Upper lobe of right lung (tissue), 1 donor: ENCODE data around the gene FASTKD2. TPM values are rescaled to one million over a fixed set of nuclear protein-coding genes. Genes with fewer than 3 reads are reported as not detected.

Experiments used
- ATAC-seq: fragments of 200-7000 bp; cut with Tn5 transposase; one replicate; pipeline ENCODE4 v1.9.1; 2020; ENCODE audit warnings: mild to moderate bottlenecking, moderate library complexity
- DNase-seq: peaks from one replicate; pipeline ENCODE4 v3.0.0-alpha.2; 2020
- H3K27ac ChIP-seq: fragments of 200-600 bp; one replicate; pipeline ENCODE4 v1.8.0; 2022
- H3K27me3 ChIP-seq: fragments of 200-600 bp; one replicate; pipeline ENCODE4 v1.8.0; 2022; ENCODE audit warnings: mild to moderate bottlenecking
- H3K36me3 ChIP-seq: fragments of 200-600 bp; one replicate; pipeline ENCODE4 v1.8.0; 2022
- H3K4me1 ChIP-seq: fragments of 200-600 bp; one replicate; pipeline ENCODE4 v1.8.0; 2022
- H3K4me3 ChIP-seq: fragments of 200-600 bp; one replicate; pipeline ENCODE4 v1.8.0; 2022; ENCODE audit warnings: mild to moderate bottlenecking
- H3K9me3 ChIP-seq: fragments of 200-600 bp; one replicate; pipeline ENCODE4 v1.8.0; 2022
- CTCF ChIP-seq: fragments of 200-600 bp; IDR thresholded peaks from one replicate; pipeline ENCODE4 v1.8.0; 2022; ENCODE audit warnings: antibody characterized with exemption
- intact Hi-C: fragments of 100-400 bp; cut with DNase I; formaldehyde crosslinking; loops from one replicate; pipeline ENCODE4 v1.11.0; 2022
- total RNA-seq: library from RNA; stranded (reverse); fragmentation: NEBNext Ultra II Directional; extraction: Animal tissue kit (Norgen Biotek cat#: 25700); gene quantifications from one replicate; pipeline ENCODE4 v1.2.1, GENCODE V29; 2021
- donor health status: DM: no; HTN: yes; CAD: no; lungs with severe emphysema.

The FASTKD2 gene
- total RNA-seq, 1 donor from 2014 or later = 19.7 TPM

- no peaks in the 10 kb centered on the region for H3K27me3 ChIP-seq
- H3K36me3 ChIP-seq = no peaks in the 10 kb centered on the region
- H3K27ac ChIP-seq = no peak overlapping the region
- intact Hi-C loops = no loop called here
- H3K4me1 ChIP-seq = no peaks in the 10 kb centered on the region
- no peaks in the 10 kb centered on the region for H3K9me3 ChIP-seq
- peak; percentile 82 for ATAC-seq
- no peak for DNase-seq
- TF ChIP-seq CTCF = no peak
- no peak overlapping the region for H3K4me3 ChIP-seq
These were observed 66.1 kb downstream of the FASTKD2 start for GRCh38 chr2:206831442-206831995.

- DNase-seq (no peak), ATAC-seq (no peak)
- no peaks in the 10 kb centered on the region for H3K4me1 ChIP-seq
- H3K4me3 ChIP-seq = no peak overlapping the region
- no peaks in the 10 kb centered on the region for H3K9me3 ChIP-seq
- H3K27me3 ChIP-seq = no peaks in the 10 kb centered on the region
- TF ChIP-seq CTCF = no peak
- intact Hi-C loops = no loop called here
- H3K36me3 ChIP-seq = no peaks in the 10 kb centered on the region
- no peak overlapping the region for H3K27ac ChIP-seq
These were observed 67.5 kb downstream of the FASTKD2 start for GRCh38 chr2:206832873-206833272.

- no peak for TF ChIP-seq CTCF
- no peak for ATAC-seq
- no peaks in the 10 kb centered on the region for H3K36me3 ChIP-seq
- no peaks in the 10 kb centered on the region for H3K27me3 ChIP-seq
- intact Hi-C loops = no loop called here
- no peaks in the 10 kb centered on the region for H3K9me3 ChIP-seq
- no peaks in the 10 kb centered on the region for H3K4me1 ChIP-seq
- H3K4me3 ChIP-seq = no peak overlapping the region
- H3K27ac ChIP-seq = no peak overlapping the region
- no peak for DNase-seq
These were observed 67.9 kb downstream of the FASTKD2 start for GRCh38 chr2:206833291-206833690.

GRCh38 chr2:206836722-206837121, 71.3 kb downstream of the FASTKD2 start:
- no peaks in the 10 kb centered on the region for H3K36me3 ChIP-seq
- no peak overlapping the region for H3K4me3 ChIP-seq
- no peak for TF ChIP-seq CTCF
- no peaks in the 10 kb centered on the region for H3K27me3 ChIP-seq
- no peak for ATAC-seq
- H3K27ac ChIP-seq = no peak overlapping the region
- H3K4me1 ChIP-seq = no peaks in the 10 kb centered on the region
- no peaks in the 10 kb centered on the region for H3K9me3 ChIP-seq
- intact Hi-C loops = no loop called here
- no peak for DNase-seq

- Histone ChIP-seq H3K9me3 (no peaks in the 10 kb centered on the region), H3K4me1 (no peaks in the 10 kb centered on the region), H3K27ac (no peak overlapping the region), H3K4me3 (no peak overlapping the region), H3K27me3 (no peaks in the 10 kb centered on the region), H3K36me3 (no peaks in the 10 kb centered on the region)
- ATAC-seq = no peak
- intact Hi-C loops = no loop called here
- no peak for DNase-seq
- TF ChIP-seq CTCF = no peak
These were observed 72.4 kb downstream of the FASTKD2 start for GRCh38 chr2:206837775-206838174.

GRCh38 chr2:206838690-206839089, 73.3 kb downstream of the FASTKD2 start:
- Histone ChIP-seq H3K4me1 (no peaks in the 10 kb centered on the region), H3K27ac (no peak overlapping the region), H3K36me3 (no peaks in the 10 kb centered on the region), H3K27me3 (no peaks in the 10 kb centered on the region), H3K4me3 (no peak overlapping the region), H3K9me3 (no peaks in the 10 kb centered on the region)
- TF ChIP-seq CTCF = no peak
- intact Hi-C loops = no loop called here
- DNase-seq (no peak), ATAC-seq (no peak)
